DMS 273 (cell line): ENCODE measurements around the gene FCER2.

Source experiments
- DNase-seq: peaks from one replicate; lab custom pipeline; 2025; ENCODE audit not compliant: unreplicated experiment; lab: John Stamatoyannopoulos, UW

The FCER2 gene

DNA sequence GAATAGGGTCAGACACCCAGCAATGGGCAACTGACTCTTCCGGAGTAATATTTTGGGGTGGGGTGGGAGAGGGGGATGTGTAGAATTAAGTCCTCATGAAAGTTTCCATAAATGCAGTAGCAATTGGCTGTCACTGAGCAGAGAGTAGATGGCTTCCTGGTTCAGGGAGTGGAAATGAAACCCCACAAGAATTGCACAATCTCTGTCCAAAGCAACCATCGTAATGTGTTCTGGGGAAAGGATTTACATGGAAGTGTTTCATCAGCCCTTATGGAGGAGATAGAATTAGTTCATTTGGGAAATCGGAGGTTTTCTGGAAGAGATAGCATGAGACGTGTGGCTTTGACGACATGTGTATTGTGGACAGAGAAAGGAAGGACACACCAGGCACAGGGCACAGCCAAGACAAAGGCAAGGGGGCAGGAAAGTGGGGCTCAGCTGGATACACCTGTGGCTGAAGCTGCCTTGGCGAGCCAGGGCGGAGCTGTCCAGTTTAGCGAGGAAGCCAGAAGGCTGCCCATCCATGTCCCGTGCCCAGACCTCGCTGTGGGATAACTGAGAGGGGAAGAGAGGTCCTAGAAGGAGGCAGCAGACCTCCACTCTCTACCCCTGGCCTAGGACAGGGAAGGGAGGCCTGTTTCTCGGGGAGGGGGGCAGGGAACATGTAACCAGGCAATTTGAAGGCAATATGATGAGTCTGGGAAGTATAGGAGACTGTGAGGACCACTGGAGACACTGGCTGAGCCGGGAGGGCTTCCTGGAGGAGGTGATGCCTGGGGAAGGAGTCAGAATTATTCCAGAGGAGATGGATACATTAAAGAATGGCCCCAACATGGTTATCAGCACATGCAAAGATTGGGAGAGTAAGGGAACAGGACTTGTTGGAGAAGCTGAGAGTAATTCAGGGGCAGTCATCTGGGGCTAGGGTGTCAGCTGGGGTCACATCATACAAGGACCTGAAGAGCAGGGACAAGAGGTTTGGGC lies 32.6 kb upstream of the FCER2 start:
- no peak for DNase-seq

DNA sequence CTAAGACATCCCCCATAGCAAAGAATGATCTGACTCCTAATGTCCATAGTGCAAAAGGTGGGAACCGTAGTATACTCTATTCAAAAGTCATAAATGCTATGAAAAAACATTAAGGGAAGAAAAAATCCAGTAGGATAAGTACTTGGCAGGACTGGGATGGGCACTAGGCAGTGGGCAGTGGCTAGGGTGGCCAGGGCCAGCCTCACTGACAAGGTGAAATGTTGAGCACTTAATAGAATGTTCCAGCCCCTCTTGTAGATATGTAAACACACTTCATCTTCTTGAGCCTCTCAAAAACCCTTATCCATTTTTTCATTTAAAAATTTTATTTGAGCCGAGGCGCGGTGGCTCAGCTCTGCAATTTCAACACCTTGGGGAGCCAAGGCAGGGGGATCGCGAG lies 31.4 kb upstream of the FCER2 start:
- DNase-seq, result no peak

DNA sequence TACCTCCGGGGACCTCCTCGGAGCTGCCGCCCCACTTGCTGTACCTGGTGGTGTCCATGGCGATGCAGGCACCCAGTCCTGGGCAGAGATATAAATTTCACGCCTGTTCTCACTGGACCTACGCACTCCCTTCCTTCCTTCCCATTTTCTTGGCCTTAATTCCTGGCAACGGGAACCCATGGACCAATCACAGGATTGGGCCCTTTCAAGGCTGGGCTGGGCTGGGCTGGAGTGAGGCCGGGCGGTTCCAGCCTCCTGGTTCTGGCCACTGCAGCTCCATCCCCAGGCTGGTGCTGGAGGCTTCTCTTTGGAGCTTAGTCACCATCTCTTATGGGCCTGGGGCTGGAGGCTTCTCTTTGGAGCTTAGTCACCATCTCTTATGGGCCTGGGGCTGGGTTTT lies 30.1 kb upstream of the FCER2 start, which contains the start of gene CLEC4G:
TSS of gene CLEC4G (minus strand) at position 66 of the 400 bp plus-strand sequence. CDS start at position 58, 8 bp downstream.
- no peak for DNase-seq

DNA sequence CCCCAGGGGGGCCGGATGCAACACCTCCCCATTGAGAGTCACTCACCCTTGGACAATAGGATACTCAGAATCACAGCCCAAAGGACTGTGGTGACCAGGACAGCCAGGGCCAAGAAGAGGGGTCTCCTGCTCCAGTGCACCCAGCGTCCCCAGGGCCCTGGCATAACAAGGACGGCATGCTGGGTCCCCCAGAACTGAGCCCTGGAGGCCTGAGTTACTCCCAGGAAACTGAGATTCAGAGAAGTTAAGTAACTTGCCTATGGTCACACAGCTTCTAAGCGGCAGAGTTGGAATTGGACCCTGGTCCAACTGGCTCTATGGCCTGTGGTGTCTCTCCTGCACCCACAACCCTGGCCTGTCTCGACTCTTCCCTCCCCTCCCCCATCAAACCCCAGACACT lies 29.7 kb upstream of the FCER2 start:
- DNase-seq, result no peak

DNA sequence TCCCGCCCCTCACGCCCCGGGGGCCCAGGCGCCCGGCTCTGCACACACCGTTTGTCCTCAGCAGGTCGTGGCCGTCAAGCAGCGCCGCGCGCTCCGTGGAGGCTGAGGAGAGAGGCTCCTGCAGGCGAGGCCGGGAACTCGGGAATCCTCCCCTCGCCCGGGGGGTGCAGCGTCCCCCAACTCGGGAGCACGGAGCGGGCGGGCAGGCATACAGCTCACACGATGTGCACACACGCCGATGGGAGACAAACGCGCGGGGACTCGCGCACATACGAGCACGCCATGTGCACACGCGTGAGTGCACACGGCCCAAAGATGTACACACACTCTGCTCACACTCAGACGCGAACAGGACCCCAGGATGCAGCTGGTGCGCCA lies 29.3 kb upstream of the FCER2 start:
- DNase-seq, result no peak

DNA sequence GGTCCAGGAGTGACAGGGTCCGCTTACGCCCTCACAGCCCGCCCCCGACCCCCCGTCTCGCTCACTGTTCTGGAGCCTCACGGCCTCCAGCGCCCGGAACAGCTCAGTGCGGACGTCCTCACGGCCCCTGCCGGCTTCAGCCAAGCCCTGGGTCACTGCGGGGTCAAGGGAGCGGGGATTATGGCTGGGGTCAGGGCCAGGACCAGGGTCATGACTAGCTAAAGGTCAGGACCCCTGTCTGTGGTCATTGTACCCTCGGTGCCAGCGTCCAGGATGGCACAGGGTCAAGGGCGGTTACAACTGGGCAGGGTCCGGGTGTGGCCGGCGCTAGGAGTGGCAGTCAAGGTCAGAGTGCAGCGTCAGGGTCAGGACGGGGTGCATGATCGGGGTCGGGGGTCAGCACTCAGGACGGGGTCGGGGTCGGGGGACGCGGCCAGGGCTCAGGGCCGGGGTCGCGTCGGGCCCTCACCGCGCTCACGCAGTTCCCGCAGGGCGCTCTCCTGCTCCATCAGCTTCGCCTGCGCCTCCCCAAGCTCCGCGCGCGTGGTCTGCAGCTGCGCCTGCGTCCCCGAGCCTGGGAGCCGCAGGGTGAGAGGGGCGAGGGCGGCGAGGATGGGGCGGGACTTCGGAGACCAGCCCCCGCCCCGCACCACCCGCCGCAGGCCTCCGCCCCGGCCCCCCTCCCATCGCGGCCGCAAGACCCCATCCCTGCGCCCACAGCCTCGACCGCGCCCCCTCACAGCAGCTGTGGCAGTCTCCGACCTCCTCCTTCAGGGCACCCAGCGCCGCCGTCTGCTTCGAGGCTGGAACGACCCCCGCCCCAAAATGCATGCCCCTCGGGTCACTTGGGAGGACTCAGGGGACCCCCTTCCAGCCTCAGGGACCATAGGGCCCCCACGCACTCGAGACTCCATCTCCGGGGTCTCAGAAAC lies 28.6 kb upstream of the FCER2 start:
- no peak for DNase-seq

DNA sequence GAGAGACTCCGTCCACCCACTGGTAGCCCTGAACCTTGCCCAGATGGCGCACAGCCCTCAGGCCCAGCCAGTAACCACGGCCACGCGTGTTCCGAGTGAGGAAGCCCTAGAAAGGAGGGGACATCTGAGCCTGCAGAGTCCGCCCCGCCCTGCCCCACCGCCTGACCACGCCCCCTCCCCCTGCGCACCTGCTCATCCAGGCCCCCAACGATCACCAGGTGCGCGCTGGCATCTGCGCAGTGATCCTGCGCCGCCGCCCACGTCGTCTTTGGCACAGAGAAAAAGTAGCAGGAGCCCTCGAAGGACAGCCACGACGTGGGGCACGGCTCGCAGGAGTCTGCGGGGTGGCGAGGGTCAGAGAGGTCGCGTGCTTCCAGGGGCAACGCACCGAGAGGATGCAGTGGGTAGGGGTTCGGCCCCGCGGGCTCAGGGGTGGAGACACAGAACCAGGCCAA lies 27.9 kb upstream of the FCER2 start:
- DNase-seq, result no peak

DNA sequence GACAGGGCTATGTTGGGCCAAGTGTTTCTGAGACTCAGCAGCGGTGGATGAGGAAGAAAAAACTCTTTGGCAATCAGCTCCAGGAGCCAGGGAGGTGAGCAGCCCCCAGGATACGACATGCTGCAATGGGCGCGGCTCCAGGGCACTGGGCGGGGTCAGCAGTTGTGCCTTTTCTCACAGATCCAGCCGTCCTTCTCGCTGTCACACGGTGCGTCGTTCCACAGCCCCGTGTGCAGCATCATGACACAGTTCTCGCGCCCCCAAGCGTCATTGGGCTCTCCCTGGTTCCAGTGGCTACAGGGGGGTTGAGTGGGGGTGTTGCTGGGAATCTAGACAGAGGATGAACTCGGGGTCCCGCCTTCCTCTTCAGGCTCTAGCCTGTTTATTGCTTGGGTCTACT lies 27.3 kb upstream of the FCER2 start:
- DNase-seq, result no peak

DNA sequence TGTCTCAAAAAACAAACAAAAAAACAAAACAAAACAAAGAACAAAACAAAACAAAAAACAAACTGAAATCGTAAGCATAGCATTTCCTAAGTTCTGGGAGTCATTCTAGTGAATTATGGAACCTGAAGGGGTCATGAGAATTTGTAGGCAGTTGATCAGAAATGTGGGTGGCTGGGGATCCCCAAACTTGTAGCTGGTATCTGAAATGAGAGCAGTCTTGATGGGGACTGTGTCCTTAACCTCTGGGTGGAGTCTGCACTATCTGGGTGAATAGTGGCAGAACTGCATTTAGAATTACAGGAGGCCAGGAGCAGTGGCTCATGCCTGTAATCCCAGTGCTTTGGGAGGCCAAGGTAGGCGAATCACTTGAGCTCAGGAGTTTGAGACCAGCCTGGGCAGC lies 23.9 kb upstream of the FCER2 start:
- DNase-seq, result no peak

DNA sequence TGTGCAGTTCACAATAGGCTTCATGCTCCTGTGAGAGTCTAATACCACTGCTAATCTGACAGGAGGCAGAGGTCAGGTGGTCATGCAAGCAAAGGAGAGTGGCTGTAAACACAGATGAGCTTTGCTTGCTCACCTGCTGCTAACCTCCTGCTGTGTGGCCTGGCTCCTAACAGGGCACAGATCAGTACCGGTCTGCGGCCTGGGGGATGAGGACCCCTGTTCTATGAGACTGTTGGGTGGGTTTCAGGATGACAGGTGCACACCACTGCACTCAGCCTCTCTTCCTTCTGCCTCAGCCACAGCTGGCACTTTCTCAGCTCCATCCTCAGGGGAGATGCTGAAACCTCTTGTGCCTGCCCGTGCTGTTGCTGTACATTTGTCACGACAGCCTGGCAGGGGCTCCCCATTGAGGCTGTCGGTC lies 20.3 kb upstream of the FCER2 start:
- peak; percentile 52 for DNase-seq

DNA sequence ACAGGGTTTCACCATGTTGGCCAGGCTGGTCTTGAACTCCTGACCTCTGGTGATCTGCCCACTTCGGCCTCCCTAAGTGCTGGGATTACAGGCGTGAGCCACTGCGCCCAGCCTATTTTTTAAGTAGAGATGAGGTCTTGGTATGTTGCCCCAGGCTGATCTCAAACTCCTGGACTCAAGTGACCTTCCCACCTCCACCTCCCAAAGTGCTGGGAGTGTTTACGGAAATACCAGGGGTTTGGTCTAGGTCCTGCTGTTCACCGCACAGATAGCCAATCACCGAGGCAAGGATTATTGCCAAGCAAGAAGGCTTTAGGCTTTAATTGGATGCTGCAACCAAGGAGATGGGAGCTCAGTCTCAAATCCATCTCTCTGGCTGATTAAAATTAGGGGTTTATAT lies 18.4 kb upstream of the FCER2 start:
- DNase-seq, result no peak

DNA sequence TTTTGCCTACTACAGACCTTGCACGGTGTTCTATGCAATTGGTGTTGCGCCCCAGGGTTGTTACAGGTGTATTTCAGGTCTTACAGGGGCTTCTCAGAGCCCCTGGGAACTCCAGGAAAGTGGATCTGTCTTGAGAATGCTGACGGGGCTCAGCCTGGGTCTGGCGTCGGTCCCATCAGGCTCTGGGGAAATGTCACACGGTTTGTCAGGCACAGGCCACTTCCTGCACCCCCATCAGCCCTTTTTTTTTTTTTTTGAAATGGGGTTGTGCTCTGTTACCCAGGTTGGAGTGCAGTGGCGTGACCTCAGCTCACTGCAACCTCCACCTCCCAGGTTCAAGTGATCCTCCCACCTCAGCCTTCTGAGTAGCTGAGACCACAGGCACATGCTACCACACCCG lies 16.7 kb upstream of the FCER2 start:
- DNase-seq, result no peak

DNA sequence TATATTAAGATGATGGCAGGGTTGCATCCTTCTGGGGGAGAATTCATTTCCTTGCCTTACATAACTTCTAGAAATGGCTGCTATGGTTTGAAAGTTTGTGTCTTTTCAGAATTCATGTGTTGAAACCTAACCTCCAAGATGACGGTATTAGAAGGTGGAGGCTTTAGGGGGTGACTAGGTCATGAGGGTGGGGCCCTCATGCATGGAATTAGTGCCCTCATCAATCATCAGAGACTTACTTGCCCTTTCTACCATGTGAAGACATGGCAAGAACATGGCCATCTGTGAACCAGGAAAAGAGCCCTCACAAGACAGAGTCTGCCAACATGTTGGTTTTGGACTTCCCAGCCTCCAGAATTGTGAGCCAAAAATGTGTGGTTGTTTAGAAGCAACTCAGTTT lies 14.8 kb upstream of the FCER2 start:
- DNase-seq, result no peak

DNA sequence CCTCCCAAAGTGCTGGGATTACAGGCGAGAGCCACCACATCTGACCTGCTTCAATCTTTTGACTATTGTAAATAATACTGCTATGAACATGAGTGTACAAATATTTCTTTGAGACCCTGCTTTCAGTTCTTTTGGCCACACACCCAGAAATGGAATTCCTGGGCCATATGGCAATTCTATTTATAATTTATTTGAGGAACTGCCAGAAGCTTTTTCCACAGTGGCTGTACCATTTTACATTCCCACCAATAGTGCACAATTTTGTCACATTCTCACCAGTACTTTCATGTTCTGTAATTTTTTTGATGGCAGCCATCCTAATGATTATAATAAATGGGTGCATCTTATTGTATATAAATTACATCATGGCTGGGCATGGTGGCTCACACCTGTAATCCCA lies 13.7 kb upstream of the FCER2 start:
- DNase-seq, result no peak

DNA sequence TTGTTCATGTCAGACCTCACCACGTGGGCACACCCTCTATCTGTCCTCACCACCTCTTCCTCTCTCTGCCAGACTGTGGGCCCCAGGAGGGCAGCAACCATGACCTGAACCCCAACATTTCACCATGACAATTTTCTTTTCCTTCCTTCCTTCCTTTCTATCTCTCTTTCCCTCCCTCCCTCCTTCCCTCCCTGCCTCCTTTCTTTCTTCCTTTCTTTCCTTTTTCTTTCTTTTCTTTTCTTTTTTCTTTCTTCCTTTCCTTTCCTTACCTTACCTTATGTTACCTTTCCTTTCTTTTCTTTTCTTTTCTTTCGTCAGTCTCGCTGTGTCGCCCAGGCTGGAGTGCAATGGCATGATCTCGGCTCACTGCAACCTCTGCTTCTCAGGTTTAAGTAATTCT lies 8.7 kb upstream of the FCER2 start:
- DNase-seq, result no peak

DNA sequence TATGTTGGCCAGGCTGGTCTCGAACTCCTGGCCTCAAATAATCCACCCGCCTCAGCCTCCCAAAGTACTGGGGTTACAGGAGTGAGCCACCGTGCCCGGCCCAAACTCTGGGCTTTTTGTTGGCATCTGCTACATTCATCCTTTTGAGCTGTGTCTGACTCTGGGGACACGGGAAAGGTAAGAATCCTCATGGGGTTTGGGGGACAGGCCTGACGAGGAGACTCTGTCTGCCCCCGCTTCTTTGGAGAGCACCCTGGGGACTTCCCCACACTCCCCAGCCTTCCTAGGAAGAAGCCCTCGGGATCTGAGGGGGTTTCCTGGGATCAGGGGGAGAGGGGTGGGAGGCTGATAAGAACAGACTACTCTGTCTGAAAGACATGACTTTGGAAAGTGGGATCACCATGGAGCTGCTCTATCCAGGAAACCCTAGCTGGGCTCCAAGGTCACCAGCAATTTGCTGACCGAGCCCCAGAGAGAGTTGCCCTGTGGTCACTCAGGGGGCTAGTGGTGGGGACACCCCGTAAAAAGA lies 8.1 kb upstream of the FCER2 start:
- DNase-seq, result no peak

DNA sequence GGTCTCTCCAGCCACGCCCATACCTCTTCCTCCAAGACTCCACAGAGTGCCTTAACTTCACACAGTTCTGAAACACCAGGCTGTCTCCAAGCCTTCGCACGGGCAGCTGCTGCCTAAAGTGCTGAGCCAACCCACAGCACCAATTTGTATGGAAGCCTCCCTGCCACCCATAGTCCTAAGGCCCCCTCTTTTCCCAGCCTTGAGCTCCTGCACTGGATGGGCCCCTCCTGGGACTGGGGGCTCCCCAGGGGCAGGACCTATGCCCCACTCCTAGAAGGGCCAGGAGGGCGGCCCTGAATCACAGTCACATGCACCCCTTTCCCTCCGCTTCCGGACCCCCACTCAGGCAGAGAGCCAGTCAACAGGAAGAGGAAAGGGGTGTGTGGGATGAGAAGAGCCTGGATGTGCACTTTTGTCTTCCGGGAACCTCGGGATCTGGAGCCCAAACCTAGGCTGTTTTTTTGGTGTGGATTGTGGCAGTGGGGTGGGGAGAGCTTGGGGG lies 5.1 kb upstream of the FCER2 start:
- no peak for DNase-seq

DNA sequence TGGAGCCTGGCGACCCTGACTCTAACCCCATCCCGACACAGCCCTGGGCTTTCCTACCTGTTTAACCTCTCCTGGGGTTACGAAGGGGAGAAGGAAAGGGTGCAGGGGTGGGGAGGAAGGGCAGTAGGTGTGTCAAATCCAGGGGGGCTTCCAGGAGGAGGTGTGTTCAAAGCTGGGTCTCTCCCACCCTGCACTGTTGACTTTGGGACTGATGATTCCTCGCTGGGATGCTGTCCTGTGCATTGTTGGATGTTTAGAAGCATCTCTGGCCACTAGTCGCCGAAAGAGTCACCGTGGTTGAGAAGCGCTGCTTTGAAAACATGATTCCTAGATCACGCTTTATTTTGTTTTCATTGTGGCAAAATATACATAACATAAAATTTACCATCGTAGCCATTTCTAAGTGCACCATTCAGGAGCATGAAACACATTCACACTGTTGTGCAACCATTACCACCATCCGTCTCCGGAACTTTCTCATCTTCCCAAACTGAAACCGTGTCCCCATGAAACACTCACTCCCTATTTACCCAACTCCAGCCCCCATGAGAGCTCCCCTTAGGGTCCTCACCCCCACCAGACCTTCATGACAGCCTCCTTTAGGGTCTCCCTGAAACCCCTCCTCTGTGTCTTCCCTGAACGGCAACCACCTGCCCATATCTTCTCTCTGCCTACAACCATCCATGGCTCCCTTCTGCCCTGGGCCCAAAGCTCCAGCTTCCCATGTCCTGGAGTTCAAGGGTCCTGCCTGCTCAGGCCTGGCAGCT lies 4.4 kb upstream of the FCER2 start:
- DNase-seq, result no peak

DNA sequence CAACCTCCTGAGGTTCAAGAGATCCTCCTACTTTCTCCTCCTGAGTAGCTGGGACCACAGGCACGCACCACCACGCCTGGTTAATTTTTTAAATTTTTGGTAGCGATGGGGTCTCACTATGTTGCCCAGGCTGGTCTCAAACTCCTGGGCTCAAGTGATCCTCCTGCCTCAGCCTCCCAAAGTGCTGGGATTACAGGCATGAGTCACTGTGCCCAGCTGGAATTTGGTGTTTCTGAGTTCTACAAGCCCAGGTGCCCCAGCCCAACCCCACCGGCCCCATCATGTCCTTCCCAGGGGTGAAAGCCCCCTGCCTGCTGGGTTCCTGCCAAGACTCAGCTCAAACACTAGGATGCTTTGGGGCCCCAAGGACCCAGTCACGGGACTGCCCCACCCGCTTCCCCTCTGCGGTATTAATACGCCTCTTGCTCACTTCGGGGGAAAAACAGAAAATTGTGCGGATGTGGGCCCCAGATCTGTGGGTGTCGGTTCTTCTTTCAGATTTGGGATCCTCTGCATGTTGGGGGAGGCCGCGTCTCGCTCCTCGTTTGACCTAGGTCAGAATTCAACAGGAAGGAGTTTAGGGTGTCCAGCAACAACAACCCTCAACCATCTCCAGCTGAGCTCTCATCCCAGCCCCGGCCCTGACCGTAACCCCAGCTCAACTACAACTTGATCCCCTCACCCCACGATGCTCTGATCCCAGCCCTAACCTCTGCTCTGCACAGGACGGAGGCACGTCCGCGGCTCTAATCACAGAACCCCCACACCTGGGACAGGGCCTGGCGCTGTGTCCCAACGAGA lies 3.7 kb upstream of the FCER2 start:
- DNase-seq, result no peak
